ENCODE data around the gene WFDC5.

The WFDC5 gene

GRCh38 chr20:45095805-45096238, 19.2 kb downstream of the WFDC5 start:
- H3K4me1 ChIP-seq (ENCODE audit: control insufficient read depth, insufficient read depth, low read length): no peaks in the 10 kb centered on the region
- H3K9ac ChIP-seq (ENCODE audit: low read length): no peak overlapping the region

GRCh38 chr20:45094864-45095574, 20.0 kb downstream of the WFDC5 start:
- Histone ChIP-seq H3K4me3 (ENCODE audit: low read length) (no peak overlapping the region), H3K27ac (ENCODE audit: low read depth, low read length) (no peak overlapping the region), H3K9ac (ENCODE audit: low read length) (no peak overlapping the region), H3K4me1 (ENCODE audit: control insufficient read depth, insufficient read depth, low read length) (no peaks in the 10 kb centered on the region), H3K27me3 (ENCODE audit: control insufficient read depth, insufficient read depth, low read length) (peaks cover 17% of the 10 kb centered on the region), H3K36me3 (ENCODE audit: control insufficient read depth, insufficient read depth, low read length) (no peaks in the 10 kb centered on the region)

More at GRCh38 chr20:45095805-45096238, 19.2 kb downstream of the WFDC5 start:
- Histone ChIP-seq H3K4me3 (ENCODE audit: low read length) (no peak overlapping the region), H3K27me3 (ENCODE audit: control insufficient read depth, insufficient read depth, low read length) (peaks cover 20% of the 10 kb centered on the region), H3K27ac (ENCODE audit: low read depth, low read length) (no peak overlapping the region), H3K36me3 (ENCODE audit: control insufficient read depth, insufficient read depth, low read length) (no peaks in the 10 kb centered on the region)

- H3K4me1 ChIP-seq (ENCODE audit: control insufficient read depth, insufficient read depth, low read length): no peaks in the 10 kb centered on the region
- H3K9ac ChIP-seq (ENCODE audit: low read length): no peak overlapping the region
- H3K36me3 ChIP-seq (ENCODE audit: control insufficient read depth, insufficient read depth, low read length): no peaks in the 10 kb centered on the region
- peaks cover 17% of the 10 kb centered on the region for H3K27me3 ChIP-seq (ENCODE audit: control insufficient read depth, insufficient read depth, low read length)
- no peak overlapping the region for H3K4me3 ChIP-seq (ENCODE audit: low read length)
- no peak overlapping the region for H3K27ac ChIP-seq (ENCODE audit: low read depth, low read length)
Observed at GRCh38 chr20:45094201-45094600, 20.8 kb downstream of the WFDC5 start.

GRCh38 chr20:45092898-45093297, 22.1 kb downstream of the WFDC5 start:
- H3K4me3 ChIP-seq (ENCODE audit: low read length): no peak overlapping the region
- H3K9ac ChIP-seq (ENCODE audit: low read length): no peak overlapping the region
- no peaks in the 10 kb centered on the region for H3K4me1 ChIP-seq (ENCODE audit: control insufficient read depth, insufficient read depth, low read length)
- peaks cover 13% of the 10 kb centered on the region for H3K27me3 ChIP-seq (ENCODE audit: control insufficient read depth, insufficient read depth, low read length)
- no peaks in the 10 kb centered on the region for H3K36me3 ChIP-seq (ENCODE audit: control insufficient read depth, insufficient read depth, low read length)
- H3K27ac ChIP-seq (ENCODE audit: low read depth, low read length): no peak overlapping the region

- H3K4me1 ChIP-seq (ENCODE audit: control insufficient read depth, insufficient read depth, low read length): no peaks in the 10 kb centered on the region
- H3K9ac ChIP-seq (ENCODE audit: low read length): no peak overlapping the region
- no peak overlapping the region for H3K4me3 ChIP-seq (ENCODE audit: low read length)
Observed at GRCh38 chr20:45091366-45091765, 23.6 kb downstream of the WFDC5 start.

DNA sequence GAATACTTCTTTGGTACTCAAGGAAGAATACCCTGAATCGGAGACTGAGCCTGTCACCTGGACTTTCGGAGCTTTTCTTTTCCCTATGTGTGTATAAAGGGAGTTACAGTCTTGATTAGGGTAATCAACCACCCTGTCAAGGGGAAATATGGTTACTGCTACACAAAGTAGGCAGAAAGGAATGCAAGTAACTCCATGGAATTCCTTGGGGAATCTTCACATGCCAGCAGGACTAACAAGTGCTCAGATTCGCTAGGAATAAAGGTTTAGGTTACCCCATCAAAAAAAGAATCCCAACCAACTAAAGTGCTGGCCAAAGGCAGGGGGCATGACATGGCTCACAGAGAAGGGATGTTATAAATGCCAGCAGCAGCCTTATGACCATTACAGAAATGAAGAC, 24.5 kb downstream of the WFDC5 start:
- Histone ChIP-seq H3K4me3 (ENCODE audit: low read length) (no peak overlapping the region), H3K27me3 (ENCODE audit: control insufficient read depth, insufficient read depth, low read length) (no peaks in the 10 kb centered on the region), H3K27ac (ENCODE audit: low read depth, low read length) (no peak overlapping the region), H3K4me1 (ENCODE audit: control insufficient read depth, insufficient read depth, low read length) (no peaks in the 10 kb centered on the region), H3K9ac (ENCODE audit: low read length) (no peak overlapping the region), H3K36me3 (ENCODE audit: control insufficient read depth, insufficient read depth, low read length) (no peaks in the 10 kb centered on the region)

More at GRCh38 chr20:45091366-45091765, 23.6 kb downstream of the WFDC5 start:
- Histone ChIP-seq H3K27ac (ENCODE audit: low read depth, low read length) (no peak overlapping the region), H3K36me3 (ENCODE audit: control insufficient read depth, insufficient read depth, low read length) (no peaks in the 10 kb centered on the region), H3K27me3 (ENCODE audit: control insufficient read depth, insufficient read depth, low read length) (peaks cover 3% of the 10 kb centered on the region)

- H3K27me3 ChIP-seq (ENCODE audit: control insufficient read depth, insufficient read depth, low read length): no peaks in the 10 kb centered on the region
- H3K4me3 ChIP-seq (ENCODE audit: low read length): no peak overlapping the region
- H3K27ac ChIP-seq (ENCODE audit: low read depth, low read length): no peak overlapping the region
- no peaks in the 10 kb centered on the region for H3K36me3 ChIP-seq (ENCODE audit: control insufficient read depth, insufficient read depth, low read length)
- no peaks in the 10 kb centered on the region for H3K4me1 ChIP-seq (ENCODE audit: control insufficient read depth, insufficient read depth, low read length)
- no peak overlapping the region for H3K9ac ChIP-seq (ENCODE audit: low read length)
Observed at GRCh38 chr20:45088247-45088646, 26.7 kb downstream of the WFDC5 start.

- Histone ChIP-seq H3K4me1 (ENCODE audit: control insufficient read depth, insufficient read depth, low read length) (no peaks in the 10 kb centered on the region), H3K4me3 (ENCODE audit: low read length) (no peak overlapping the region), H3K27ac (ENCODE audit: low read depth, low read length) (no peak overlapping the region), H3K9ac (ENCODE audit: low read length) (no peak overlapping the region), H3K36me3 (ENCODE audit: control insufficient read depth, insufficient read depth, low read length) (no peaks in the 10 kb centered on the region), H3K27me3 (ENCODE audit: control insufficient read depth, insufficient read depth, low read length) (no peaks in the 10 kb centered on the region)
Observed at GRCh38 chr20:45087814-45088213, 27.2 kb downstream of the WFDC5 start.

DNA sequence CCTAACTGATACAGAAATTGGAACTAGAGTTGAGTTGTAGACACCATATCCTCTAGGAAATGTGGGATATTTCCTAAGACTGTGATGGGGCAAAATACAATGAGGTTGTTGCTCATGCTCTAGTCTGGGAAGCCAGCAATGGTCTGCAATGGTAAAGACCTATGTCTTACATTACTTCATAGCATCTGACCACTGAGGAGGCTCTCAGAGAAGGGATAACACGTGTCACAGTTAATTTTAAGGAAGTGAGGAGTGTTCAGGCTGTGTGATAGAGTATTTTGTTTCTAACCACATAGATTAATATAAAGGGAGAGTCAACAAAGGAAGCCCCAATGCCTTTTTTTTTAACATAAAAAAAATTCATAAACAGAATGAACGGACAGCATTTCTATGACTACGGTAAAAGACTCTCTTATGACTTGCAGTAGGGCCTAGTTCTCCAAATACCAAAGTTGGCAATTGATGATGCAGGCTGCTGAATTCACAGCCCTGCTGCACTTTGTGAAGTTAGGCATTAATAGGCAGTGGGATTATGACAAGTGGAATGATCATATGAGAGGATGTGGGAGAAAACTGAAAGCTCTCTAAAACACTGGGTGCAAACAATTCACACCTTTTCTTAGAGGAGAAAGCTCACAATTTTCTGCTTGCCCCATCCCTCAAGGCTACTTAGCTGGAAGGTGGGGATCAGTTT, 27.7 kb downstream of the WFDC5 start:
- Histone ChIP-seq H3K36me3 (ENCODE audit: control insufficient read depth, insufficient read depth, low read length) (no peaks in the 10 kb centered on the region), H3K9ac (ENCODE audit: low read length) (no peak overlapping the region), H3K4me1 (ENCODE audit: control insufficient read depth, insufficient read depth, low read length) (no peaks in the 10 kb centered on the region)

GRCh38 chr20:45085867-45086266, 29.1 kb downstream of the WFDC5 start:
- Histone ChIP-seq H3K27ac (ENCODE audit: low read depth, low read length) (no peak overlapping the region), H3K4me3 (ENCODE audit: low read length) (no peak overlapping the region), H3K4me1 (ENCODE audit: control insufficient read depth, insufficient read depth, low read length) (no peaks in the 10 kb centered on the region), H3K36me3 (ENCODE audit: control insufficient read depth, insufficient read depth, low read length) (no peaks in the 10 kb centered on the region), H3K27me3 (ENCODE audit: control insufficient read depth, insufficient read depth, low read length) (no peaks in the 10 kb centered on the region), H3K9ac (ENCODE audit: low read length) (no peak overlapping the region)

More for the DNA sequence above, 27.7 kb downstream of the WFDC5 start:
- no peak overlapping the region for H3K4me3 ChIP-seq (ENCODE audit: low read length)
- no peak overlapping the region for H3K27ac ChIP-seq (ENCODE audit: low read depth, low read length)
- H3K27me3 ChIP-seq (ENCODE audit: control insufficient read depth, insufficient read depth, low read length): no peaks in the 10 kb centered on the region

DNA sequence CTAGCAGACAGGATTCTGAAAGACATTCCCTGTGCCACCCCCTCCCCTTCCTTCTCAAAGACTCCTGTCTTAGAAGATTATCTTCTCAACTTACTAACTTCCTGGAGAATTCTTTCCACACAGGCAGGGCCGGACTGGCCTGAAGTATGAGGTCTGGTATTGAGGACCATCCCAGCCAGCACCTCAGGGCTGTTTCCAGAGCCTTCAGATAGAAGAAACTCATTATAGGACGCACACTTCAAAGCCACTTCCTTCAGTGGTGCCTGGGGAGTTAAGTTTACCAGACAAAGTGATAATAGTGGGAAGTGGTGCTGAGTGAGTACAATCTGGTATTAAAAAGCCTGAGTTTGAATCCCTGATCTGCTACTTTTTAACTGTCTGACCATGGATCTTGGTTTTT, 29.7 kb downstream of the WFDC5 start:
- no peak overlapping the region for H3K4me3 ChIP-seq (ENCODE audit: low read length)
- H3K4me1 ChIP-seq (ENCODE audit: control insufficient read depth, insufficient read depth, low read length): no peaks in the 10 kb centered on the region

DNA sequence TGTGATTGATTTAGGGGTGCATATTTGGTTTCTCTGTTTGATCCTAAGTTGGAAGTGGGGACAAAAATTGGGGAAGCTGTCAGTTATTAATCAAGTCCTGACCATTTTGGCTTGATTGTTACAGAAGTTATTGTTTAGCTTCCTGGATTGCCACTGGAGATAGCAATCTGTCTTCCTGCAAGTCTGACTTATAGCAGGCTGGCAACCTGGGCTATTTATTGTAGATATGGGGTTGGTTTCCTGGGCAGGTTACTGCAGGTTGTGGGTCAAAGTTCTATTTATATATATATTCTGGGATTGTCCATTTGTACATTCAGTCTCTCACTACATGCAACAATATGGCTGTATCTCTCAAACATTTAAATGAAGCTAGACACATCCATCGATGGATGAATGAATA, 31.8 kb downstream of the WFDC5 start:
- Histone ChIP-seq H3K27me3 (ENCODE audit: control insufficient read depth, insufficient read depth, low read length) (no peaks in the 10 kb centered on the region), H3K27ac (ENCODE audit: low read depth, low read length) (no peak overlapping the region), H3K4me1 (ENCODE audit: control insufficient read depth, insufficient read depth, low read length) (no peaks in the 10 kb centered on the region), H3K9ac (ENCODE audit: low read length) (no peak overlapping the region), H3K4me3 (ENCODE audit: low read length) (no peak overlapping the region), H3K36me3 (ENCODE audit: control insufficient read depth, insufficient read depth, low read length) (peaks cover 2% of the 10 kb centered on the region)

More for the DNA sequence above, 29.7 kb downstream of the WFDC5 start:
- H3K36me3 ChIP-seq (ENCODE audit: control insufficient read depth, insufficient read depth, low read length): peaks cover 1% of the 10 kb centered on the region
- H3K27ac ChIP-seq (ENCODE audit: low read depth, low read length): no peak overlapping the region
- no peak overlapping the region for H3K9ac ChIP-seq (ENCODE audit: low read length)
- no peaks in the 10 kb centered on the region for H3K27me3 ChIP-seq (ENCODE audit: control insufficient read depth, insufficient read depth, low read length)

DNA sequence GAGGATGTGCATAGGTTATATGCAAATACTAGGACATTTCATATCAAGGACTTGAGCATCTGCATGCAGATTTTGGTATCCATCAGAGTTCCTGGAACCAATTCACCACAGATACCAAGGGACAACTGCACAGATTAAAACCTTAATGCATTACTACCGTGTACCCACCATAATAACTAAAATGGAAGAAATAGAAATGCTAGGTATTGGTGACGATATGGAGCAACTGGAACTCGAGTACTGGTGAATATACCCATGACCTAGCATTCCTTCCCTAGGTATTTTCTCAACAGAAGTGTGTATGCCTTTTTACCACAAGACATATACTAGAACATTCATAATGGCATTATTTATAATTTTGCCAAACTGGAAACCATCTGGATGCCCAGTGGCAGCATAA, 32.5 kb downstream of the WFDC5 start:
- Histone ChIP-seq H3K27me3 (ENCODE audit: control insufficient read depth, insufficient read depth, low read length) (no peaks in the 10 kb centered on the region), H3K9ac (ENCODE audit: low read length) (no peak overlapping the region), H3K4me1 (ENCODE audit: control insufficient read depth, insufficient read depth, low read length) (no peaks in the 10 kb centered on the region), H3K27ac (ENCODE audit: low read depth, low read length) (no peak overlapping the region), H3K4me3 (ENCODE audit: low read length) (no peak overlapping the region), H3K36me3 (ENCODE audit: control insufficient read depth, insufficient read depth, low read length) (peaks cover 2% of the 10 kb centered on the region)

Measured in rectal smooth muscle tissue (tissue), 1 donor.